DMS53 (cell line): ENCODE measurements around the gene C1QTNF6.

Experiments used
- DNase-seq: peaks from one replicate; lab custom pipeline; 2025; lab: John Stamatoyannopoulos, UW

The C1QTNF6 gene

DNA sequence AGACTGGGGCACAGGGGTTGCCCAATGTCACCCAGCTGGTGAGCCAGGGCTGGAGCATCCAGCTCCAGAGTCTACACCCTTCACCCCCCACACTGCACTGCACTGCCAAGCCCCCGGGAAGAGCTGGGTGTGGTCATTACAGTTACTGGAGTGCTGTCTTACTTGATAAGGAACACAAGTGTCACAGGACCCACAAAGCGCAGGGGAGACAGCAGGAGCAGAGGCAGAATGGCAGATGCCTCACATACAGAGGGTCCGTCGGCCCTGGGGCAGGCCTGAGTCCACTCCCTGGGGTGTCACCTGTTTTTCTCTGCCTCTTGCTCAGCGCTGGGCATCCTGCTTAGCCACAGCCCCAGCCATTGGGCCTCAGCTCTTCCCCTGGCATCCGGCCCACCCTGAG lies 46.1 kb downstream of the C1QTNF6 start:
- DNase-seq: no peak

DNA sequence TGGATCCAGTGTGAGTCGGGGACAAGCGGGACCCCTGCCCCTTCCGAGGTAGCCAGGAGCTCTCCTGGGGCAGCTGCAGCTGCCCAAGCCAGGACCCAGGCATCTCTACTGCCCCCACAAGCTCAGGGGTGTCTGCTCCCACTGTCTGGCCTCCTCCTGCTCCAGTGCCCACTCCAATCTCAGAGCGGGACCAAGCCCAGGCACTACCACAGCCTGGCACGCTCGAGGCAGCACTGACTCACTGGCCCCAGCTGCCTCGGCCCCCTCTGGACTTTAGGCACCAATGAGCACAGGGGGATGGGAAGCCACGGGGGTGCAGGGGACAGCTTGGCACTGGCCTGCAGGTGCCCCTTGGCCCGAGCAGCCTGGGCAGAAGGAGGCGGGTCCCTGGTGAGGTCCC lies 46.6 kb downstream of the C1QTNF6 start:
- DNase-seq: no peak

DNA sequence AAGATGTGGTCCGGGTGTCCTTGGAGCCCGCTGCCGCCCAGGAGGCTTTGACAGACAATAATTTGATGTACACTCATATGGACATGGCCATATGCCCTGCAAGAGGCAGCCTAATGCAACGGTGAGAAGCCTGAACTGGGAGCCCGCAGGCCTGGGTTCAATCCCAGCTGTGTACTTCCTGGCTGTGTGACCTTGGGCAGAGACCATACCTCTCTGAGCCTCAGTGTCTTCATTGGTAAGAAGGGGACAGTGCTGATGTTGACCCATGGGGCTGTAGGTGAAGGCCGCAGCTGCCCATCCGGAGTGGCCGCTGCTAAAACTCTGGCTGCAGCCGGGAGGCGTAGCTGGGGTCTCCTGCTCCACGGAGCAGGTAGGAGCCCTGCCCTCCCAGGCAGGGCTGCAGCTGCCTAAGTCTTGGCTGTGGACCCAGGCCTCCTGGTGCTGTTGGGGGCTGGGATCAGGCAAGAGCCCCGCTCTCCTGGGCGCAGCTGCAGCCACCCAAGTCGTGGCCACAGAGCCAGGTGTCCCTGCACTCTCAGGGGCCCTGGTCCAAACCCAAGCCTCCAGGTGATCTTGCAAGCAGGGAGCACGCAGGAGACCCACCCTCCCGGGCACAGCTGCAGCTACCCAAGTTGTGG lies 47.2 kb downstream of the C1QTNF6 start:
- no peak for DNase-seq

DNA sequence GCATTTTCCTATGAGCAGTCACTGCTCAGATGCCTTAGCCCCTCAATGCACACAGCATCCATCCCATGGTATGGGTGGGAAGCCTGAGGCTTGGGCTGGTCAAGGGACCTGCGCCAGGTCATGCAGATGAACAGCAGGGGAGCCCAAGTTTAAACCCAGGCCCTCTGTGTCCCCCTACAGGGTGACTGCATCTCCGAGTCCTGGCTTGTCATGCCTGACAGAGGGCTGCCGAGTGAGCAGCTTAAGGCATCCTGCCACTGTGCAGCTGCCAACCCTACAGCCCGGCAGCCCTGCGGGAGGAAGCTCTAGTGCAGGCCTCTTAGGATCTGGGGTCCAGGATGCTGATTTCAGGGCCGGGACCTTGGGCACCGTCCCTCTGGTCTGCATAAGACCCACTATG lies 48.3 kb downstream of the C1QTNF6 start:
- no peak for DNase-seq

DNA sequence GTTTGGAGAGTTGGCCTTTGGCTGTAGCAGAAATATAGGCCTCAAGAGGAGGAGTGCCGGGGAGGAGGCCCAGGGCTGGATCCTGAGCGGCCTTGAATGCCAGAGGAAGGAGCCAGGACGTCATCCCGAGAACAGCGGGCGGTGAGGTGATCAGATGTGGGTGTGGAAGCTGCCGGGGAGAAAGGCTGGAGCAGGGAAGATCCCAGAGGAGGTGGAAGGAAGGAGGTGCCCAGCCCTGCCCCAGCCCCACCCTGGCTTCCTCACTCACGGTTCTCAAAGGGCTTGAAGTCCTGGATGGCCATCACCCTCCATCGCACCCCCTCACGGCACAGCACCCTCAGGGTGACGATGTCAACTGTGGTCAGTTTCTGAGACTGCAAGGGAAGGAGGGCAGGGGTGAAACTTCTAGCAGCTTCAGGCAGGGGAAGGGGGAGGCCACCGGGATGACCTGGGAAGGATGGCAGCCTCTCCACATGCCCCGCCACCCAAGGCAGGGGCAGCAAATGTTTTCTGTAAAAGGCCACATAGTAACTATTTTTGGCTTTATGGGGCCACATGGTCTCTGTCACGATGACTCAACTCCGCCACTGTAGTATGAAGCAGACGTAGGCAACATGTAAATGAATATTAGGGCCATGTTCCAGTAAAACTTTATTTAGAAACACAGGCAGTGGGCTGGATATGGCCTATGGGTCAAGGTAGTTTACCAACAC lies 49.0 kb downstream of the C1QTNF6 start:
- DNase-seq: no peak

DNA sequence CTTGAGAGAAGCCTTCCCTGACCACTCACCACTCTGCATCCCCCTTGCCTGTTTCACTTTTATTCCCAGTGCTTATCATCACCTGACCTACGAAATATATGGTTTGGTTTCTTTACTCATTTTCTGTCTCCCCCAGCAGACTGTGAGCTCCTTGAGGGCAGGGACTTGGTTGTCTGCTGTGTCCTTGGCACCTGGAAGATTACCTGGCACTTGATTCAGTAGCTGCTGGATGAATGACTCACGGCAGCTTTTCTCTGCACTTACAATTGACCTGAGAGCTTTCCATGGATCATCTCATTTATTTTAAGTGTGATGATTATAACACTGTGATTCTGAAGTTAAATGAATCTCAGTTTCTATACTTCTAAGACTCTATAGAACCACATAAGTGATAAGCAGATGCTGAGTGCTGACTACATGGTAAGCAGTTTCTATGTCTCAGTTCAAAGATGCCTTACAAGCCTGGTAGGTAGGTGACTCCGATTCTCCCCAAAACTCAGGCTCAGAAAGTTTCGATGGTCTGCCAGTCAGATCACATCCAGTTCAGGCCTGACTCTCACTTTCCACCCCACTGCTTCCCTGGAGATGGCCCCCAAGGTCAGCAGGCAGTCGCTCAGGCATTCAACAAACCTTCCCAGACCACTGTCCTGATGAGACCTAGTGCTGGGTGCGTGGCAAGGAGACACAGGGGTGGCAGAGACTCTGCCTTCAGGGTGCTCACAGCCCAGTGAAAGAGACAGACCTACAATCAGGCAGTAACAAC lies 50.0 kb downstream of the C1QTNF6 start:
- DNase-seq: no peak

DNA sequence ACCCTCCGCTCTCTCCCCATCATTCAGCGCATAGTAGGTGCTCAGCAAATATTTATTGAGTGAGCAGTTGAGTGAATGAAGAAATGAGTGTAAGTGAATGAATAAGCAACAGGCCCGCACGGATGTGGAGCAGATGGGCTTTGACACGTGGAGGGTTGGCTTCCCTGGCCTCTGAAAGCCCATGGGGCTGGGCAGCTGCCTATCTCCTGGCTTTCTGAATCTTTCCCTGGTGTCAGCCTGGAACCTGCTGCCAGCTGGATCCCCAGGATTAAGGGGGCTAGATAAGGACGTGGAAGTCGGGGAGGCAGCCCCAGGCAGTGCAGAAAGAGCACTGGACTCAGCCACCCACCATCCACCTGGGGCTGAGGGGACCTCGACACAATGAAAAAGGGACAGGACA lies 50.9 kb downstream of the C1QTNF6 start:
- no peak for DNase-seq

DNA sequence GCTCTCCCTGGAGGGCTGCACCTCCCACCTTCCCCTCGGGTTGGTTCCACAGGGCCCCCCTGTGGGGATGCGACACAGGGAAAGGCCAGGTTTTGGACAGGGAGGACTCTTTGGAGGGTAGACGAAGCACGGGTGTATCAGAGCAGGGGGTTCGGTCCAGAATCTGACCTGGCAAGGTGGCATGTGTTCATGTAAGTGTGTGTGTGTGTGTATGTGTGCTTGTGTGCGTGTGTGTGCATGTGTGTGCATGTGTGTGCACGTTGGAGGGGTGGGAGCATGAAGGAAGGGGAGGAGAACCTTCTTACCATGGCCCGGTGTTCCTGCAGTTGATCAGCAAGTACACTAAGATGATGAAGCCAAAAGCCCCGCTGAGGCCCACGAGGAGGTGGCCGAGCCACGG lies 53.0 kb downstream of the C1QTNF6 start:
- DNase-seq: no peak

DNA sequence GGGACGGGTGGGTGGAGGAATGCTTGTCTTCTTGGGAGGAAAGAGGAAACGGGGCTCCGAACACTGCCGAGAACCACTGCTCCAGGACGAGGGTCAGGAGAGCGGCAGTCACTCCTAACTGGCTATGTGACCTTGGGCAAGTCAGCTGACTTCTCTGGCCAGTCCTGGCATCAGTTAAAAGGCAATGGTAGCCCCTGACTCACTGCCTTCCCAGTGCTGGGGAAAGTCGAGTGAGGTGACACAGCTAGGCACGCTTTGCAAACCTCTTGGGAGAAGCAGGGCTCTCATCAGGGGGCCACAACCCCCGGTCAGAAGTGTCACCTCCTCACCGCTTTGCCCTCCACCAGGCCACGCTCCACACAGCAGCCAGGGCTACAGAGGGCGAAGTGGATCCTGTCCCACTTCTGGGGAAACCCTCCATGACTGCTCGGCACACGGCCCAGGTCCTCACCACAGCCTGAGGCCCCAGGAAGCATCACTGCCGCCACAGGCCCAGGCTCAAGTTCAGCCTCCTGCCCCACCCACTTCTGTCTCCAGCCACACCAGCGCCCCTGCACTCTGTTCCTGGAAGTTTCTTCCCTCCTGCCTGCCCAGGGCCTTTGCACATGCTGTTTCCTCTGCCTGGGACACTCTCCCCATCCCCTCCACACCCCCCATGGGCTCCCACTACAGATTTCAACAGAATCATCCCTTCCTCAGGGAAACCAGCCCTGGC lies 54.6 kb downstream of the C1QTNF6 start:
- DNase-seq: no peak

DNA sequence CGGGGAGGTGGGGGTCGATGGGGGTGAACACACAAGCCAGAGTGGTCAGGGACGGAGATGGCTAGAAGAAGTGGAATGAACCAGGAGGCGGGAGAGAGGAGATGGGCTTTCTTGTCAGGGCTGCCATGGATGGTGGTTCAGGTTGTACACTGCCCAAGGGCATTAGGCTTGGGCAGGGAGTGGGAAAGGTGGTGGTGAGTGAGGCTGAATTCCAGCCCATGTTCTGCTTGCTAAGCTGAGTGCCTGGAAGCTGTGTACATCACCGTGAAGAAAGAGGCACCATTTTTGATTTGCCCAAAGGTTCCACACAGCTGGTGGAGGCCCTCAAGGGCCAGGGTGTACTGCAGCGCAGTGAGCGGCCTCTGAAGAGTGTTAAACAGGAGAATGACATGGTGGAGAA lies 55.3 kb downstream of the C1QTNF6 start:
- DNase-seq: no peak
